SH-SY5Y (cell line): ENCODE results near the gene TBXAS1.

Experiments used
- GATA2 ChIP-seq: IDR thresholded peaks from 2 replicates; pipeline ENCODE4 v1.6.1; 2011; ENCODE audit warnings: mild to moderate bottlenecking, low read depth, low read length
- GATA3 ChIP-seq: IDR thresholded peaks from 2 replicates; pipeline ENCODE4 v1.6.1; 2011; ENCODE audit warnings: low read depth, mild to moderate bottlenecking, low read length, moderate library complexity

GRCh38 chr7:139857791-139858190 lies 28.7 kb downstream of the TBXAS1 start:
- no peak for TF ChIP-seq GATA2
- no peak for TF ChIP-seq GATA3
